ENCODE data around the gene SCGB1A1. TPM values are rescaled to one million over a fixed set of nuclear protein-coding genes. Genes with fewer than 3 reads are reported as not detected.

Gene SCGB1A1
- total and polyA plus RNA-seq, 2 donors (not counting 1 experiment from before 2014, with no cell fraction given) = not detected

DNA sequence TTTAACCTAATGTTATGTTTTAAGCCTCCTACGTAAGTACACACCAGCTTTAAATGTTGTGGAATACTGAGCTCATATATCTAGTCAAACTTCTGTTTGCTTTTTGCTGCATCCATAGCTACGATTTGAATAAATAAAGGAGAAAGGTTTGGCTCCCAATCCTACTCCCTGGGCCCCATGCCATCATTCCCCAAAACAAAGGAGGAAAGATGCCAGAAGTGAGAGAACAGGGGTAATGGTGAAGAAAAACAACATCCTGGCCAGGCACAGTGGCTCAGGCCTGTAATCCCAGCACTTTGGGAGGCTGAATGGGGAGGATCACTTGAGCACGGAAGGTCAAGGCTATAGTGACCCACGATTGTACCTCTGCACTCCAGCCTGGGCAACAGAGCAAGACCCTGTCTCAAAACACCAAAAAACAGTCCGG is 26.5 kb downstream of the SCGB1A1 start:
- Histone ChIP-seq H3K4me1 (ENCODE audit: control insufficient read depth in 2 of 2, insufficient read depth in 2 of 2, low read length in 2 of 2) (peaks cover 24 to 29% of the 10 kb centered on the region in 2 donors), H3K4me2 (replicated peaks; ENCODE audit: low read depth, low read length, poor library complexity, severe bottlenecking) (peak overlapping the region; percentile 82), H4K20me1 (ENCODE audit: control insufficient read depth, insufficient read depth, low read length, poor library complexity, severe bottlenecking) (no peaks in the 10 kb centered on the region), H3K27me3 (replicated peaks in 1 of 4; ENCODE audit: control extremely low read depth in 1 of 4, control insufficient read depth in 3 of 4, insufficient read depth in 4 of 4, low read length in 3 of 4) (peaks cover 0 to 8% (median 0%) of the 10 kb centered on the region in 4 experiments), H3K27ac (ENCODE audit: low read length in 2 of 2) (no peak overlapping the region), H3K9me3 (ENCODE audit: control extremely low read depth in 1 of 3, control insufficient read depth in 2 of 3, insufficient read depth in 1 of 3, low read length in 2 of 3) (no peaks in the 10 kb centered on the region), H3K36me3 (replicated peaks in 1 of 2; ENCODE audit: control extremely low read depth in 1 of 2, control insufficient read depth in 1 of 2, extremely low read depth in 1 of 2, insufficient read depth in 2 of 2, low read length in 1 of 2) (no peaks in the 10 kb centered on the region), H3K4me3 (ENCODE audit: control extremely low read depth in 1 of 5, extremely low read depth in 1 of 5, insufficient read depth in 1 of 5, low read depth in 2 of 5, low read length in 4 of 5) (no peak overlapping the region), H3K9ac (ENCODE audit: low read length) (no peak overlapping the region), H3K79me2 (ENCODE audit: control insufficient read depth, insufficient read depth, low read length) (no peaks in the 10 kb centered on the region), H2AFZ (ENCODE audit: insufficient read depth, low read depth, low read length, poor library complexity, severe bottlenecking) (no peak overlapping the region)
- peak overlapping the region; percentile 94 for H3K4me3 Mint-ChIP-seq
- peak overlapping the region; percentile 98 for H3K27ac Mint-ChIP-seq
- CTCF ChIA-PET = interaction anchor here (0.7 to 3.8 kb wide), 5 partner anchors 17 to 114 kb away, joined by 3 to 44 read pairs (median 13); no protein-coding TSS in a partner anchor
- intact Hi-C loops (cut with micrococcal nuclease) = loop anchor here (2.0 kb wide), 1 partner anchor 21 kb away; no protein-coding TSS in a partner anchor
- no peaks in the 10 kb centered on the region for H3K9me3 Mint-ChIP-seq (ENCODE audit: insufficient read depth)
- DNase-seq = no peak
- TF ChIP-seq EZH2 (IDR thresholded peaks at IDR 0.05; ENCODE audit: borderline replicate concordance, insufficient read depth, low read depth, low read length, poor library complexity, severe bottlenecking) = no peak
- TF ChIP-seq, protein P1, sequence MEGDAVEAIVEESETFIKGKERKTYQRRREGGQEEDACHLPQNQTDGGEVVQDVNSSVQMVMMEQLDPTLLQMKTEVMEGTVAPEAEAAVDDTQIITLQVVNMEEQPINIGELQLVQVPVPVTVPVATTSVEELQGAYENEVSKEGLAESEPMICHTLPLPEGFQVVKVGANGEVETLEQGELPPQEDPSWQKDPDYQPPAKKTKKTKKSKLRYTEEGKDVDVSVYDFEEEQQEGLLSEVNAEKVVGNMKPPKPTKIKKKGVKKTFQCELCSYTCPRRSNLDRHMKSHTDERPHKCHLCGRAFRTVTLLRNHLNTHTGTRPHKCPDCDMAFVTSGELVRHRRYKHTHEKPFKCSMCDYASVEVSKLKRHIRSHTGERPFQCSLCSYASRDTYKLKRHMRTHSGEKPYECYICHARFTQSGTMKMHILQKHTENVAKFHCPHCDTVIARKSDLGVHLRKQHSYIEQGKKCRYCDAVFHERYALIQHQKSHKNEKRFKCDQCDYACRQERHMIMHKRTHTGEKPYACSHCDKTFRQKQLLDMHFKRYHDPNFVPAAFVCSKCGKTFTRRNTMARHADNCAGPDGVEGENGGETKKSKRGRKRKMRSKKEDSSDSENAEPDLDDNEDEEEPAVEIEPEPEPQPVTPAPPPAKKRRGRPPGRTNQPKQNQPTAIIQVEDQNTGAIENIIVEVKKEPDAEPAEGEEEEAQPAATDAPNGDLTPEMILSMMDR (IDR thresholded peaks at IDR 0.05) = no peak
- no peak for ATAC-seq (ENCODE audit: low read depth)
- WGBS (ENCODE audit: insufficient coverage) = 100% methylated on average over 3 of the region's 5 CpGs
- peaks cover 29% of the 10 kb centered on the region for H3K4me1 Mint-ChIP-seq
- peaks cover 5% of the 10 kb centered on the region for H3K27me3 Mint-ChIP-seq
- POLR2A ChIA-PET = interaction anchor here (0.9 kb wide), 1 partner anchor 308 kb away, joined by 3 read pairs; the partner anchor contains the start of gene ZBTB3

DNA sequence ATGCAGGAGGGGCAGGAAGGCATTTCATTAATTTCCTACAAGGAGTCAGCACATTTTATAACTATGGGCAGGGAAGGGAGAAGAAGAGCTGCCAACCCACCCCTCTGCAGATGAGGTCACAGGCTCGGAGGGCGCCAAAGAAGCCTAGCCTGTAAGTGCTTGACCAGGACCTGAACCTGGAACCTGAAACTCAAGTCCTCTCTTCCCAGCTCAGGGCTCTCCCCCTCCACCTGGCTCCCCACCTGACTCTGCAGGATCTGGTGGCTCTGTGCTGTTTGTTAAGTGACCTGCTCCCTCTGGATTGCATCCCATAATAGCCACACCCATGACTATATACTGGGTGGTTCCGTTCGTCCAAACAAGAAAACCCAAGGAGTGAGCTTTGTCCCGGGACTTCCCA is 27.3 kb downstream of the SCGB1A1 start:
- ChIA-PET POLR2A (interaction anchor here (0.5 kb wide), 1 partner anchor 441 kb away, joined by 8 read pairs; no protein-coding TSS in a partner anchor), CTCF (interaction anchor here (1.0 to 3.8 kb wide), 2 partner anchors 11 to 21 kb away, joined by 3 to 44 read pairs; no protein-coding TSS in a partner anchor)
- no peak overlapping the region for H3K4me3 ChIP-seq (ENCODE audit: control extremely low read depth in 1 of 5, extremely low read depth in 1 of 5, insufficient read depth in 1 of 5, low read depth in 2 of 5, low read length in 4 of 5)
- no peak overlapping the region for H3K4me3 Mint-ChIP-seq
- WGBS (ENCODE audit: insufficient coverage) = 96% methylated on average over 3 of the region's 5 CpGs
- H3K4me1 ChIP-seq (ENCODE audit: control insufficient read depth in 2 of 2, insufficient read depth in 2 of 2, low read length in 2 of 2) = peaks cover 24 to 29% of the 10 kb centered on the region in 2 donors
- ATAC-seq (ENCODE audit: low read depth) (no peak), DNase-seq (no peak)
- H3K27ac Mint-ChIP-seq = no peak overlapping the region
- peaks cover 0 to 8% (median 0%) of the 10 kb centered on the region in 4 experiments for H3K27me3 ChIP-seq (replicated peaks in 1 of 4; ENCODE audit: control extremely low read depth in 1 of 4, control insufficient read depth in 3 of 4, insufficient read depth in 4 of 4, low read length in 3 of 4)
- H3K27me3 Mint-ChIP-seq = peaks cover 5% of the 10 kb centered on the region
- H4K20me1 ChIP-seq (ENCODE audit: control insufficient read depth, insufficient read depth, low read length, poor library complexity, severe bottlenecking) = no peaks in the 10 kb centered on the region
- no peaks in the 10 kb centered on the region for H3K9me3 Mint-ChIP-seq (ENCODE audit: insufficient read depth)
- H3K9me3 ChIP-seq (ENCODE audit: control extremely low read depth in 1 of 3, control insufficient read depth in 2 of 3, insufficient read depth in 1 of 3, low read length in 2 of 3) = no peaks in the 10 kb centered on the region
- H3K4me1 Mint-ChIP-seq = peaks cover 28% of the 10 kb centered on the region
- no peak overlapping the region for H3K27ac ChIP-seq (ENCODE audit: low read length in 2 of 2)
- no peak for TF ChIP-seq EZH2 (IDR thresholded peaks at IDR 0.05; ENCODE audit: borderline replicate concordance, insufficient read depth, low read depth, low read length, poor library complexity, severe bottlenecking)
- TF ChIP-seq, protein P1 (IDR thresholded peaks at IDR 0.05) = no peak
- H2AFZ ChIP-seq (ENCODE audit: insufficient read depth, low read depth, low read length, poor library complexity, severe bottlenecking) = no peak overlapping the region
- no peak overlapping the region for H3K4me2 ChIP-seq (replicated peaks; ENCODE audit: low read depth, low read length, poor library complexity, severe bottlenecking)
- no peaks in the 10 kb centered on the region for H3K79me2 ChIP-seq (ENCODE audit: control insufficient read depth, insufficient read depth, low read length)
- H3K36me3 ChIP-seq (replicated peaks in 1 of 2; ENCODE audit: control extremely low read depth in 1 of 2, control insufficient read depth in 1 of 2, extremely low read depth in 1 of 2, insufficient read depth in 2 of 2, low read length in 1 of 2) = no peaks in the 10 kb centered on the region
- intact Hi-C loops (cut with micrococcal nuclease) = no loop called here
- H3K9ac ChIP-seq (ENCODE audit: low read length) = no peak overlapping the region

All from B cell (primary cell).